NCI-H774 (cell line): ENCODE measurements around the gene MAFG.
"Not testable (repeated sequence)": the region's sequence is repeated elsewhere in the genome, so short reads cannot be mapped to it uniquely, and the experiment has no call there.

ENCODE experiments used
- DNase-seq: peaks from one replicate; lab custom pipeline; 2025; lab: John Stamatoyannopoulos, UW

MAFG gene

GRCh38 chr17:81923302-81924260 is 4.0 kb downstream of the MAFG start:
- DNase-seq, result no peak

GRCh38 chr17:81922566-81923301 is 4.8 kb downstream of the MAFG start:
- no peak for DNase-seq

GRCh38 chr17:81921996-81922565 is 5.5 kb downstream of the MAFG start:
- DNase-seq, result no peak

- DNase-seq, result no peak
These were observed 6.0 kb downstream of the MAFG start for GRCh38 chr17:81921537-81921862.

GRCh38 chr17:81920612-81921536 is 6.7 kb downstream of the MAFG start:
- DNase-seq, result no peak

- no peak for DNase-seq
These were observed 8.5 kb downstream of the MAFG start for GRCh38 chr17:81918832-81919545.

GRCh38 chr17:81918333-81918669 is 9.2 kb downstream of the MAFG start:
- not testable (repeated sequence) for DNase-seq

- DNase-seq, result peak; percentile 90
These were observed 9.8 kb downstream of the MAFG start, which contains the start of gene SIRT7 for GRCh38 chr17:81917565-81918332. TSS of gene SIRT7 (minus strand) at chr17:81918176. CDS start at chr17:81918131, 45 bp downstream.

GRCh38 chr17:81916234-81917001 is 11.1 kb downstream of the MAFG start:
- DNase-seq, result no peak

- no peak for DNase-seq
These were observed 12.2 kb downstream of the MAFG start for GRCh38 chr17:81915331-81915730.

GRCh38 chr17:81914103-81914850 is 13.3 kb downstream of the MAFG start:
- no peak for DNase-seq

- no peak for DNase-seq
These were observed 14.0 kb downstream of the MAFG start for GRCh38 chr17:81913394-81914102.

- no peak for DNase-seq
These were observed 14.9 kb downstream of the MAFG start for GRCh38 chr17:81912441-81913309.

GRCh38 chr17:81911969-81912368 is 15.6 kb downstream of the MAFG start:
- DNase-seq, result no peak

GRCh38 chr17:81911277-81911961 is 16.1 kb downstream of the MAFG start, which contains the start of gene PCYT2:
TSS of gene PCYT2 (minus strand) at chr17:81911399. CDS start at chr17:81911355, 44 bp downstream.
- peak; percentile 96 for DNase-seq

GRCh38 chr17:81910840-81911276 is 16.7 kb downstream of the MAFG start:
- no peak for DNase-seq
